Thyroid gland (tissue), 4 donors: ENCODE data around the gene CAMKMT.

Source experiments
- CTCF ChIP-seq, 6 experiments: fragments of 200-600 bp in 3 of 6; fragments of 450-650 bp in 3 of 6; sonication (generic) in 3 of 6; IDR thresholded peaks; one replicate each; pipeline ENCODE4 v1.5.1; 2016 to 2019; ENCODE audit warnings: antibody characterized with exemption in 6 of 6, mild to moderate bottlenecking in 2 of 6, inconsistent platforms in 1 of 6, moderate library complexity in 1 of 6
- POLR2A ChIP-seq, 2 donors: fragments of 450-650 bp; IDR thresholded peaks; one replicate each; pipeline ENCODE4 v1.6.1; 2017; ENCODE audit warnings: antibody characterized with exemption in 2 of 2, mild to moderate bottlenecking in 2 of 2, moderate library complexity in 1 of 2

- TF ChIP-seq CTCF (IDR thresholded peaks at IDR 0.05) (no peak), POLR2A (IDR thresholded peaks at IDR 0.05) (no peak)
Observed at GRCh38 chr2:44652701-44653100, 291.0 kb downstream of the CAMKMT start.
